ENCODE results near the gene CKMT1A. TPM values are rescaled to one million over a fixed set of nuclear protein-coding genes. Genes with fewer than 3 reads are reported as not detected.
A peak's percentile ranks its signal among the peaks of the same experiment; 100 is the strongest.
"Not testable (repeated sequence)": the region's sequence is repeated elsewhere in the genome, so short reads cannot be mapped to it uniquely, and the experiment has no call there.

The CKMT1A gene
- total RNA-seq, 2 experiments from 2014 or later: 0.27 to 0.33 TPM

DNA sequence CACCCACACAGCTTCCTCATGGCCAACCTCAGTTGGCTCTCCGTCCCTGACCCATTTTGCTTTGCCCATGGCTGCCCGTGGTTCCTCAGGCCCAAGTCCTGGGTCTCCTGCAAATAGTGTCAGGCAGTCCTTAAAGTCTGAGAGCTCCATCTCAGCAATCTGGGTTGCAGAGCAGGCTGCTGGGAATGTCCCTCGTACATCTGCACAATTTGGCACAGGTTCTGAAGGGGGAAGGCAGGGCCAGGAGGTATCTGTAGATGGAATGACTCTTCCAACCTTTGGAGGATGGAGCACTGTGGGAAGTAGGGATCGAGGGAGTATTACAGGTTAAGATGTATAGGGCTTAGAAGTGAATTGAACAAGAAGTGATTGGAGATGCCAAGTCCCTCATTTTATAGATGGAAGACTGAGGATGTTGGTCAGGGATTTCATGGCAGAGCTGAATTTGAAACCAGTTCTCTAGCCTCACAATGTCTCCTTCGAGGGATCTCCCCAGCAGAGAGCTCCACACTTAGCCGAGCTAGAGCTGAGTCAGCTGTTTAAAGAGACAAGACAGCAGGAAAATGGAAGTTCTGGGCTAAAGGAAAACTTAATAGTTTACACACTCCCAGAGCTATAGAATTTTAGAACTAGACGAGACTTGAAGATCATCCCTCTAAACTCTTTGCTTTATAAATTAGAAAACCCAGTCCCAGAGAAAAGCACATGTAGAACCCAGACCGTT, 9.2 kb downstream of the CKMT1A start:
- DNase-seq: no peak
- CTCF ChIA-PET: no interaction called here
- Mint-ChIP-seq H3K27me3 (peaks cover 8% of the 10 kb centered on the region), H3K4me1 (no peaks in the 10 kb centered on the region), H3K4me3 (no peak overlapping the region), H3K27ac (no peak overlapping the region), H3K9me3 (ENCODE audit: low read depth) (no peaks in the 10 kb centered on the region), H3K36me3 (ENCODE audit: low read depth) (no peaks in the 10 kb centered on the region)
- POLR2A ChIA-PET: no interaction called here
- intact Hi-C loops (cut with DNase I, micrococcal nuclease): no loop called here
- ATAC-seq: no peak

DNA sequence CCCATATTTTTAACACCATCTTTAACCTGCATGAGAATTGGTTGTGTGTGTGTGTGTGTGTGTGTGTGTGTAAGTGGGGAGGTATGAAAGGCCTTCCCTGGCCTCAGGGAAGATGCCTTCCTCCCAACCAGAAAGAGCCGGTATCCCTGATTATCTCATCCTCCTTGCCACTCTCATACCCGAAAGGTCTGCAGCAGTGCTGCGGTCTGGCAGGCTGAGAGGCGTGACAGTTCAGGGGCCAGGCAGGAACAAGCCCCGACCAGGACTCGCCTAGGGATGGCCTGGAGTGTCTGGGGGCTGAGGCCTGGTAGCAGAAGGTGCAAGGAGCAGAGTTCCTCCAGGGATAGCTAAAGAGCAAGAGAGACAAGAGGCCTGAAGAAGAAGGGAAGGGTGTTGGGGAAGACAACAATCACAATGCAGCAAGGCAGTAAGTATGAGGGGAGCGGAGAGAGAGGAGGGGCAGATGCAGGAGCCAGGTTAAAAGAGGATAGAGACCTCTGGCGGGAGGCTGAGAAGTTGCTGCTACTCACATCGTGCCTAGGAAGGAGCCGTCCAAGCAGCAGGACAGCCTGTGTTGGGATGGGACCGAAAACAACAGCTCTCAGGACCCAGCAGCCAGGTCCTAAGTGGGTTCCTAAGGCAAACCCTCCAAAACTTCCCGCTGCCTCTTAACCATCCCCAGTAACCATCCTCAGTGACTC, 16.9 kb downstream of the CKMT1A start:
- H3K9me3 Mint-ChIP-seq (ENCODE audit: low read depth); H3K4me1 Mint-ChIP-seq; H3K27ac Mint-ChIP-seq; DNase-seq; ATAC-seq; intact Hi-C loops (cut with DNase I, micrococcal nuclease); POLR2A ChIA-PET; CTCF ChIA-PET; H3K27me3 Mint-ChIP-seq; H3K36me3 Mint-ChIP-seq (ENCODE audit: low read depth); H3K4me3 Mint-ChIP-seq: not testable (repeated sequence)

DNA sequence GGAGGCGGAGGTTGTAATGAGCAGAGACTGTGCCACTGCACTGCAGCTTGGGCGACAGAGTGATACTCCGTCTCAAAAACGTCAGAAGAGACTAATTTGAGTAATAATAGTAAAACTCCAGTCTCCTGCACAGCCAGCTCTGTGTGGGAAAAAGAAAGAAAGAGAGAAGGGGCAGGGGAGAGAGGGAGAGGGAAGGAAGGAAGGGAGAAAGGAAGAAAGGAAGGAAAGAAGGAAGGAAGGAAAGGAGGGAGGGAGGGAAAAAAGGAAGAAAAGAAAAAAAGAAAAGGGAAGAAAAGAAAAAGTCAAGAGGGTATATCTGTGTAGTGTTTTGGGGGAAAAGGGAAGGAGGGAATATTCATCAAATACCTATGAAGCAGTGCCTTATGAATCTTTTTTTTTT, 29.5 kb downstream of the CKMT1A start:
- intact Hi-C loops (cut with DNase I, micrococcal nuclease): no loop called here
- Mint-ChIP-seq H3K9me3 (ENCODE audit: low read depth) (no peaks in the 10 kb centered on the region), H3K27ac (no peak overlapping the region), H3K4me3 (no peak overlapping the region), H3K4me1 (no peaks in the 10 kb centered on the region), H3K36me3 (ENCODE audit: low read depth) (no peaks in the 10 kb centered on the region), H3K27me3 (peaks cover 2% of the 10 kb centered on the region)
- no peak for ATAC-seq
- CTCF ChIA-PET: no interaction called here
- no peak for DNase-seq
- POLR2A ChIA-PET: no interaction called here

- not testable (repeated sequence) for H3K4me1 Mint-ChIP-seq, DNase-seq
- CTCF ChIA-PET: interaction anchor here (0.6 kb wide), 1 partner anchor 454 kb away, joined by 3 read pairs; no protein-coding TSS in a partner anchor
Observed at GRCh38 chr15:43726306-43726705, 32.6 kb downstream of the CKMT1A start.

DNA sequence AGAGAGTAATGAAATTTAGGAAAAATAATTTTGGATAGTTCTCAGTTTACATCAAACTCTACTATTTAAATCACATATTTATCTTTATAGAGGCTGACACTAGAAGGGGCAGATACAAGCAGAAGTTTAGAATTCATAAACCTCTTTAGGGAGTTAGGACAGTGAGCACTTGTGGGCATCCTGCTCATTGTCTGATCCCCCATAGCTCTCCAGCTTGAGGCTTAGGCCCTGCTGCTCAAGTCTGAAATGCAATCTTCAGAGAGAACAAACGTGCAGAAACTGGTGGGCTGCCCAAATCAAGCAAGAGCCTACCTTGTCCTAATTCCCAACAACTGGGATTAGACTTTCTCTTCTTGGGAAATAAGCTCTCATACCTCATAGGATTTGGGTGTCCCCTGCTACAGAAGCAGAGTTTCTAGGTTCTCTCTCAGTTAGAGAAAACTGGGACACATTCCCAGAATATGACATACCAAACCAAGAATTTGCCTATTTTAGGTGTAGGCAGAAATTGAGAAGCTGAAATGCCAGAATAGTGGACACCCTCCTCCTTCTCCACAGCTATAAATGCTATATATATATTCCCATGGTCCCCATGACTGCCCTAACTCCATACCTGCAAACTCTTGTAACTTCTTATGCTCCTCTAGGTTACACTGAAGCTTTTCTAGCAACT, 34.5 kb downstream of the CKMT1A start:
- H3K36me3 Mint-ChIP-seq (ENCODE audit: low read depth); H3K4me3 Mint-ChIP-seq; H3K9me3 Mint-ChIP-seq (ENCODE audit: low read depth); H3K4me1 Mint-ChIP-seq; intact Hi-C loops (cut with DNase I, micrococcal nuclease); ATAC-seq; CTCF ChIA-PET; POLR2A ChIA-PET; H3K27me3 Mint-ChIP-seq; H3K27ac Mint-ChIP-seq; DNase-seq: not testable (repeated sequence)

More at GRCh38 chr15:43726306-43726705, 32.6 kb downstream of the CKMT1A start:
- H3K36me3 Mint-ChIP-seq (ENCODE audit: low read depth); H3K27ac Mint-ChIP-seq; ATAC-seq; H3K4me3 Mint-ChIP-seq; H3K27me3 Mint-ChIP-seq; intact Hi-C loops (cut with DNase I, micrococcal nuclease); H3K9me3 Mint-ChIP-seq (ENCODE audit: low read depth); POLR2A ChIA-PET: not testable (repeated sequence)

DNA sequence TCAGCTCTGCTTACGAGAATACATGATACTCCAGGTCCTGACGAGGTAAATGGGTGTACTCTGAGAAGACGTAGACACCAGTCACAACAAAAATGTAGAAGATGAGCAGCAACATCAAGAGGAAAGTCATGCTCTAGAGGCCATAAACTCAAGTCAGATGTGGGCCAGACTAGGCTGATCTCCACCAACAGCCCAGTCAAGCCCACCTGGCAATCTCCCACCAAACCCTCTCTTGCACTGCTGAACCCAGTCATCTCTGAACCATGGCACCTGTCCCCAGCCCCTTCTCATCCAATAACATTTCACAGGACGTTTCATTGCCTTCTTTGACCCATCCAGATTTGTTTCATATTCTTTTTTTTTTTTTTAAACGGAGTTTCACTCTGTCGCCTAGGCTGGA, 41.8 kb downstream of the CKMT1A start:
- POLR2A ChIA-PET: no interaction called here
- Mint-ChIP-seq H3K27me3 (no peaks in the 10 kb centered on the region), H3K36me3 (ENCODE audit: low read depth) (no peaks in the 10 kb centered on the region), H3K27ac (no peak overlapping the region), H3K4me3 (no peak overlapping the region), H3K9me3 (ENCODE audit: low read depth) (no peaks in the 10 kb centered on the region), H3K4me1 (peaks cover 6% of the 10 kb centered on the region)
- intact Hi-C loops (cut with DNase I, micrococcal nuclease): no loop called here
- ATAC-seq (no peak), DNase-seq (no peak)
- CTCF ChIA-PET: no interaction called here

- ATAC-seq (peak; percentile 76), DNase-seq (peak; percentile 93)
- H3K9me3 Mint-ChIP-seq (ENCODE audit: low read depth); CTCF ChIA-PET; H3K27me3 Mint-ChIP-seq: not testable (repeated sequence)
- Mint-ChIP-seq H3K36me3 (ENCODE audit: low read depth) (peaks cover 30% of the 10 kb centered on the region), H3K27ac (peak within 1 kb of the TSS; percentile 92), H3K4me3 (peak within 1 kb of the TSS; percentile 92), H3K4me1 (peaks cover 30% of the 10 kb centered on the region)
- POLR2A ChIA-PET: interaction anchor here (0.6 to 1.1 kb wide), 4 partner anchors 29 to 236 kb away, joined by 3 to 5 read pairs (median 3); no protein-coding TSS in a partner anchor
- intact Hi-C loops (cut with DNase I, micrococcal nuclease): loop anchor here (1.0 to 5.0 kb wide), 15 partner anchors 30 to 1451 kb away; partner anchors contain the start of genes MFAP1 (in 2 of the 2), SERF2 (in 2 of the 2), TP53BP1 (in 2 of the 2) and B2M (in 1 of the 2)
Observed at GRCh38 chr15:43746245-43746902, 52.7 kb downstream of the CKMT1A start, which contains the start of gene PDIA3. Gene PDIA3 (plus strand): TSS chr15:43746438. CDS start chr15:43746540, 102 bp downstream.

GRCh38 chr15:43746903-43747309, 53.2 kb downstream of the CKMT1A start:
- intact Hi-C loops (cut with DNase I, micrococcal nuclease): loop anchor here (1.0 to 5.0 kb wide), 15 partner anchors 30 to 1450 kb away; partner anchors contain the start of genes MFAP1 (in 2 of the 2), SERF2 (in 2 of the 2), TP53BP1 (in 2 of the 2) and B2M (in 1 of the 2)

DNA sequence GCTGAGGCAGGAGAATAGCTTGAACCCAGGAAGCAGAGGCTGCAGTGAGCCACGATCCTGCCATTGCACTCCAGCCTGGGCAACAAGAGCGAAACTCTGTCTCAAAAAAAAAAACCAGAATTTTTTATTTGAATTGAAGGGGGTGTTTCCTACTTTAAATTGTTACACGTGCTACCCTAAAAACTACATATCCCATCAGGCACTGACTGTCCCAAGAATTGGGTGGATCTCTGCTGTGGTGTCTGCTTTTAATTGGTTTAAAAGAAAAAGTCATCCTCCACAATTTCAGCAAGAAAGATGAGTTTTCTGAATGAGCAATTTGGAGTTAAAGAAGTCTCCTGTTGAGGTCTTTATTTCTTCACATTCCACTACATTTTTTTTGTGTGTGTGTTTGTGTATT, 54.7 kb downstream of the CKMT1A start:
- Mint-ChIP-seq H3K4me3 (peak overlapping the region; percentile 92), H3K27me3 (no peaks in the 10 kb centered on the region), H3K36me3 (ENCODE audit: low read depth) (peaks cover 46% of the 10 kb centered on the region), H3K4me1 (peaks cover 47% of the 10 kb centered on the region), H3K9me3 (ENCODE audit: low read depth) (no peaks in the 10 kb centered on the region), H3K27ac (peak overlapping the region; percentile 90)
- intact Hi-C loops (cut with DNase I, micrococcal nuclease): loop anchor here (1.0 to 5.0 kb wide), 9 partner anchors 44 to 1449 kb away; partner anchors contain the start of genes B2M (in 1 of the 2), CCNDBP1 (in 1 of the 2), CTDSPL2 (in 1 of the 2) and GOLM2 (in 1 of the 2)
- ChIA-PET POLR2A (interaction anchor here (0.6 to 2.1 kb wide), 3 partner anchors 76 to 637 kb away, joined by 3 to 7 read pairs (median 6); partner anchors contain the start of gene MFAP1), CTCF (no interaction called here)
- peak; percentile 17 for ATAC-seq
- DNase-seq: peak; percentile 23

More at GRCh38 chr15:43746903-43747309, 53.2 kb downstream of the CKMT1A start:
- H3K9me3 Mint-ChIP-seq (ENCODE audit: low read depth); H3K27me3 Mint-ChIP-seq; DNase-seq; CTCF ChIA-PET: not testable (repeated sequence)
- Mint-ChIP-seq H3K4me1 (peaks cover 36% of the 10 kb centered on the region), H3K4me3 (peak overlapping the region; percentile 92), H3K36me3 (ENCODE audit: low read depth) (peaks cover 36% of the 10 kb centered on the region), H3K27ac (peak overlapping the region; percentile 92)
- peak; percentile 30 for ATAC-seq
- POLR2A ChIA-PET: interaction anchor here (0.6 to 0.8 kb wide), 2 partner anchors 28 to 237 kb away, joined by 3 to 5 read pairs; no protein-coding TSS in a partner anchor
